ENCODE results near the gene SNX3.
A peak's percentile ranks its signal among the peaks of the same experiment; 100 is the strongest.

The SNX3 gene

GRCh38 chr6:108168501-108169463 lies 92.1 kb downstream of the SNX3 start:
- peak; percentile 25 for DNase-seq

DNA sequence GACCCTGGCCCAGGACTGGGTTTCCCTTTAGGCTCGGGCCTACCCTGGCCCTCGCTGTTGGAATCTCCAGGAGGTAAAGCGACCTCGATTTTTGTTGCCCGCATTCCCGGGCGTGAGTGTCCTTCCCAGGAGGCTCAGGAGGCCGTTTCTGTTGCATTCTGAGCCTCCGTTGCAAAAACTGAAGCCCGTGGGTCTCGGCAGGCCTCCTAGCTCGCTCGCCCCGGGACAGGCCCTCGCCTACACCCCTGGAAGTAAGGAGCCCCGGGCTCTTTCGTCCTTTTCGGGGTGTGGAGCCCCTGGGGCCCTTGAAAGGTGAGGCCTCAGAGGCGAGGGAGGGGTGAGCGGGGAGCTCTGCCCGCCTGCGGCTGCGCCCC lies 92.8 kb downstream of the SNX3 start:
- DNase-seq = no peak

DNA sequence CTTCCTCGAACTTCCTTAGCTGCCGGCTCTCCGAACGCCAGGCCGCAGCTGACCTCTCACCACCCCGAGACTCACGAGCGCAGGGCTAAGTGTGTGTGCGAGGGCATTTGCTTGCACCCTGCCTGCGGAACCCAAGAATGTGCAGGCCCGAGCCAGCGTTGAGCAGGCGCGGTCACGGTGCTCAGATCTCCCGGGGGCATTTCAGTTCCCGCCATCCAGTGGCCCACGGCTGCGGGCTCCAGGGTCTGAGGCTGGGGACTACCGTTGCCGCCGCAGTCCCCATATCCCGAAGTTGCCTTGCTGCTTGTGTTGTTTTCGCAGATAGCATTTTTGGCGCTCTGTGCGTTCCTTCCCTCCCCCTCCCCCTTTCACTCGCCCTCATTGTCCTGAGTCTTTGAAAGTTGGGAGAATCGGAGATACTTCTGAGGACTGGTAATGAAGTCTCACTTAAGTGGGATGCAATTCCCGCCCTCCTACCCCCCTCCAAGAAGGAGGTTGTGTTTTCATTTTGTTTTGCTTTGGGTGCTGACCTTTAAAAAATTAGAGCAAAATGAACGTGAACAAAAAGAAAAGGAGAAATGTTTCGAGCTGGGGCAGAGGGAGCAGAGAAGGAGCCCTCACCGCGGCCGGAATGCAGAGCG lies 93.3 kb downstream of the SNX3 start:
- DNase-seq = no peak

DNA sequence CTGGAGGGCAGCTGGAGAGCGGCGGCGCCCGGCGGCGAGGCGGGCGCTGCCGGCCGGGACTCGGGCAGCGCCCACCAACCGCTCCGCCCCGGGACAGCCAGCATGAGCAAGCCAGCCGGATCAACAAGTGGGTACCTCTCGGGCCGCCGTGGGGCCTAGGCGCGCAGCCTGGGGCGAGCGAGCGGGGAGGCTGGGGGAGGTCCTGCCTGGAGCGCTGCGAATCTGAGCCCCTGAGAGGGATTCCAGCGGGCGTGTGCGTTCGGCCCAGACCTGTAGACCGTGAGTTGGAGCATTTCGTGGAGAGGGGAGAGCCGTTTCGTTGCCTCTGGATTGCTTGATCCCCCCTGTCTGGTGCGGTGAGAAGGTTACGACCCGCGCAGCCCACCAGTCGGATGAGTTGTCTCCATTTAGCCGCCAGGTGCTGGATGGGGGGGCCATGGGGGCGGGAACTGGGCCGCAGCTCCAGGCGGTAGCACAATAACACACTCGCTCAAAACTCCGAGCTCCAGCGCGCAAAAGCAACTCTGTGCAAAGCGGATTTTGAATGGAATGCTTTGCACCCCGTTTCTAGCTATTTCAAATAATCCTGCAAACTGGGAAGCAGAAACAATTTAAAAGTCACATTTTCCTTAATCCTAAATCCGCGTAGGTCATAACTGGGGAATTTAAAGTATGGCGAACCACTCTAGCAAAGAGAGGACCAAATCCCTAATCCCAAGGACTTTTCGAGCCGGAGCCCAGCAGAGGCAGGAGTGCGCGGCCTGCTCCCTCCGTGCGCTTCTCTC lies 94.0 kb downstream of the SNX3 start:
- DNase-seq = no peak

DNA sequence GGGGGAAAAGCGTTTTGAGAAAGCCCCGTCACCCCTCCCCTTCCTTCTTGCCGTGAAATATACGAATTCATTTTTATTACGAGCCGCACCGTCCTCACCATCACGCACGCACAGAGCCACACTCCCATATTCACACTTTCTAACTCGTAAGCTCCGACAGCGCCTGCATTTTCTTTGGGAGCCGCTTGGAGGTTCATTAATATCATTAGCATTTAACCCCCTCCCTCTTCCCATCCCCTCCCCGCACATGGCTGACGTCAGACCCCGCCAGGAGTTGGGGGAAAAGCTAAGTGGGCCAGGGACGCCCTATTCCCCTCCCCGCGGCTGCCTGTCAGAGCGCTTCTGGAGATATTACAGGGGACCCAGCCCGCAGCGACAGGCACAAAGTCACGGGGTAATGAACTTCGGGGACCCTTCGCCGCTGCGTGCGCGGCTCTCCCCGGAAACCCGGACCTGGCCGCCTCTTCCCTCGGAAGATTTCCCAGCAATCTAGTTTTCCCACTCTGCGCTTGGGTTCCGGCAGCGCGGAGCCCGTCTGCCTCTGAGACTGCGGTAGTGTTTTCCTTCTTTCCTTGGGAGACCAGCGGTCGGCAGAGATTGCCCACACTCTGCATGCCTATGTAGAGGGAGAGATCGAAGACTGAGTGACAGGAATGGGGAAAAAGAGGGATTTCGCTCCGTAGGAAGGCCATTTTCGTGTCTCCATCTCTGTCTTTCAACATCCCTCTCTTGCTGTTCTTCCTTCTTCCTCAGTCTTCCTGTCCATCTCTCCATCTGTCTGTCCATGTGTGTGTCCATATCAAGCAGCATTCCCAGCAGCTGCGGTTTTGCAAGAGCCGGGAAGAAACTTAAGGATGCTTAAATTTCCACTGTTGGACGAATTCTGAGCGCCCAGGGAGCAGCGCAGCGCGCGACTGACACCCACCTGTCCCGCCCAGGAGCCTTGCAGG lies 94.9 kb downstream of the SNX3 start, which contains the start of gene NR2E1:
Gene NR2E1, plus strand, starts transcription at position 309 of the 950 bp plus-strand sequence. CDS start 744 bp downstream, outside the sequence.
- no peak for DNase-seq

- DNase-seq = no peak
Measured at GRCh38 chr6:108164815-108165706, 95.8 kb downstream of the SNX3 start.

- DNase-seq = no peak
Measured at GRCh38 chr6:108164543-108164814, 96.4 kb downstream of the SNX3 start.

GRCh38 chr6:108163644-108164542 lies 96.9 kb downstream of the SNX3 start:
- no peak for DNase-seq

- DNase-seq = no peak
Measured at GRCh38 chr6:108163267-108163643, 97.6 kb downstream of the SNX3 start.

- DNase-seq = no peak
Measured at GRCh38 chr6:108161724-108162282, 99.0 kb downstream of the SNX3 start.
